ENCODE results near the gene B3GALT2.

Gene B3GALT2

GRCh38 chr1:193181985-193182384 is 4.4 kb downstream of the B3GALT2 start:
- no peak for DNase-seq

DNA sequence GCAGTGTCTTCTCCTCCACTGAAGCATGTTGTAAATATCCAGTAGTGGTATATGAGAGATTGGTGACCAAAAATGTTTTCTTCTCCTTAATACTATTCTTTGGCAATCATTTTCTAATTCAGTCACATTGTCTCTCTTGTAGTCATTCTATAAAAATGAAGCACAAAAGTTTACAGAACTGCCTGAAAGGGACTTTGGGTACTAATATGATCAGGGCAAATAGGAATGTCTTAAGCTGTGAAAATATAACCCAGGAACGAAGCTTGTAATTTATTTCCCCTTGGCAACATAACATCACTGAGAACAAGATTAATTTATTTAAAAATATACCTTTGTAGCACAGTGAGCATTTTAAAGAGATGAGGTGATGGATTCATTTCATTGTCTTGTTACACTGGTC is 4.9 kb downstream of the B3GALT2 start:
- DNase-seq: no peak

GRCh38 chr1:193179094-193179493 is 7.3 kb downstream of the B3GALT2 start:
- peak; percentile 23 for DNase-seq

DNA sequence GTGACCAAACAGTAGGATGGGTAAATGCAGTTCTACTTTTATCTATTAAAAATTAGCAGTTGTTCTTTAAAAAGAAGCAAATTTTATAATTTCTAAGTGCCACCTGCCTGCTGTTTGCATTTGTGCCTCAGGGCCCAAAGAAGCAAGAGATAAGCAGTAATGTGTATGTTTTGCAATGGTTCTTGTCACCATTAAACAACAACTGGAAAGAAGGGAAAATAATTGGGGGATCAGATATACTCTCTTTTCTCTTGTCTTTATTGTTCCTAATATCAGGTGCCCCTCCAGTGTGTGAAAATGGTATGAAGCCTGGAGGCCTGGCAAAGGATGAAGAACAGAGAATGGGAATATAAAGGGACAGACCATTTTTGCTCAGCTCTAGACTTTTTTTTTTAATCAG is 9.6 kb downstream of the B3GALT2 start:
- DNase-seq: no peak

DNA sequence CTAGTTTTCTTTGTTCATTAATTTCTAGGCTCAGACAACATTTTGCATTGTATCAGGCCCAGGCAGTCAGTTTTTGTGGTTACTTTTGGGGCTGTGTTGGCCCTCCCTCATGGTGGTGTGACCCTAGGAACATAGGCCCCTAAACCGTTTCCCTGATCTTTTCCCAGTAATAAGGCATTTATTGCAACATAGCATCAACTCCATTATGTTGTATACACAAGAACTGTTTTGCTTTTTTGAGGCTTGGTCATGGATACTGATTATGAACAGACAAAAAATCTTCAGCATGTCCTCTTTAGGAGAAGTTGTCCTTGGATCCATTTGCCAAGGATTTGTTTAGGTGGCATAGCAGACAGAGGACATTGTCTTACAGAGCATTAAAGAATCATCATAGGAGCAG is 10.3 kb downstream of the B3GALT2 start:
- DNase-seq: no peak

GRCh38 chr1:193157360-193157759 is 29.1 kb downstream of the B3GALT2 start:
- DNase-seq: no peak

DNA sequence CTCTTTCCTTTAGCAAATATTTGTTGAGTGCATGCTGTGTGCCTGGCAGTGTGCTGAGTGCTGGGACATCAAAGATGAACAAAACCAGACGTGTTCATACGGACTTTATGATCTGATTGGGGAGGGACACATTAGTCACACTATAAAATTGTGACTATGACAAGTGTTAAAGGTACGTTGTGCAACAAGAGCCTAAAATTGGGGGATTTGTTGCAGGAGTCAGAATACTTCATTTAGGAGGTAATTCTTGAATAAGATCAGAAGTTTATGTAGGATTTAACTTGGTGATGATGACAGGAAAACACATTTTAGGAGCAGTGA is 29.6 kb downstream of the B3GALT2 start:
- DNase-seq: no peak

- no peak for DNase-seq
Measured at GRCh38 chr1:193156117-193156821, 30.1 kb downstream of the B3GALT2 start.

DNA sequence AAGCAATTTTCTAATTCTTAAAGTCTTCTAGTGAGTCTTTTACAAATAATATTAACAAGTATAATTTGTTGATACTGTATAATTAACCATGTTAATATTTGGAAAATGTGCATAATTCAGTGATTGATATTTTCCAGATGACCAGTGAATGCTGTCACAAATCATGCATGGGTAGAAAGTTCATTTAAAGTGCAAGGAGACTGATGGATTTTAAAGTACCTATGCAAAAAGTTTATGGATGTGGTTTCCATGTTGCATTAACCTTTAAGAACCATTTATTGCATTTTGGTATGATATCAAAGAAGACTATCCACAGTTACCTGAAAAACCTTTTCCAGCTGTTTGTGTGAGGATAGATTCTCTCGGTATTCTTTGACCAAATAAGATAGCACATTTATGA is 41.4 kb downstream of the B3GALT2 start:
- DNase-seq: no peak

GRCh38 chr1:193144361-193144938 is 42.0 kb downstream of the B3GALT2 start:
- no peak for DNase-seq

DNA sequence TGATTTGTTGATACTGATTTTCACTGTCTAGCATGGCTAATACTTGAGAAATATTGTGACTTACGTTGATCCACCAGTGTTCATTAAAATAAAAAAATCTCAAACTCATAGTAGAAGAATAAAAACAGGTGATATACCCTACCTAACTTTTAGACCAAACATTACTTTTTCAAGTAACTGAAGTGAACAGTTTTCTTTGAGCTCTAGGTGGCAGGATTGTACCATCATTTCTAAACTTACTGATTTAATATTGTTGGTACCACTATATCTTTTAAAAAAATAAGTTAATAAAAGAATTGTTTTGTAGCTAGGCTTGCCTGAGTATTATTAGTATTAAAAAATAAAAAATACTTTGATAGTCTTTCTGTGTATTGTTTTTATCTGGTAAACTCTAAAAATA is 43.1 kb downstream of the B3GALT2 start:
- DNase-seq: no peak

DNA sequence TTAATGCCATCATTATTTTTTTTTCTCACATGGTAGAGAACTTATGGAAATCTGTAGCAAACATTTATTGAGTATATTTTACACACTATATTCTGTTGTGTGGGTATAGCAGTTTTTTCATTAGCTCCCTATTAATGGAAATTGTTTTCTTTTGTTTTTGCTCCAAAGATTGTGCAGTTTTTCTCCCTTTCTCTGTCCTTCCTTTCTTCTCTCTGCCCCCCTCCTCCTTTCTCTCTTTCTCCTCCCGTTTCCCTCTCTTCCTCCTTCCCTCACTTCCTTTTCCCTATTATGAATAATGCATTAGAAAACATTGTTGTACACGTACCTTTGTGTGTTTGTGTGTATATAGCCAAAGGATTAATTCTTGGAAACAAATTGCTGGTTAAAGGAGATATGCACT is 44.0 kb downstream of the B3GALT2 start:
- DNase-seq: no peak

DNA sequence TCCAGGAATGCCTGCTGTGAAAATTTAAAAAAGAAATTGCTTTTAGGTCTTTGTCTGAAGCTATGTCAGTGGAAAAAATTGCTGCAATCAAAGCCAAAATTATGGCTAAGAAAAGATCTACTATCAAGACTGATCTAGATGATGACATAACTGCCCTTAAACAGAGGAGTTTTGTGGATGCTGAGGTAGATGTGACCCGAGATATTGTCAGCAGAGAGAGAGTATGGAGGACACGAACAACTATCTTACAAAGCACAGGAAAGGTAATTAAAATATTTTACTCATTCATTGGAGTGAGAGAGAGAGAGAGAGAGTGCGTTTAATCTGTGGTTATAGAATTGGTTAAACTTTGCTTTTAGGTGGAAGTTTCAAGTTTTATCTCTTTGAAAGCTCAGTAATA is 44.6 kb downstream of the B3GALT2 start:
- no peak for DNase-seq

GRCh38 chr1:193140254-193140653 is 46.2 kb downstream of the B3GALT2 start:
- DNase-seq: no peak

DNA sequence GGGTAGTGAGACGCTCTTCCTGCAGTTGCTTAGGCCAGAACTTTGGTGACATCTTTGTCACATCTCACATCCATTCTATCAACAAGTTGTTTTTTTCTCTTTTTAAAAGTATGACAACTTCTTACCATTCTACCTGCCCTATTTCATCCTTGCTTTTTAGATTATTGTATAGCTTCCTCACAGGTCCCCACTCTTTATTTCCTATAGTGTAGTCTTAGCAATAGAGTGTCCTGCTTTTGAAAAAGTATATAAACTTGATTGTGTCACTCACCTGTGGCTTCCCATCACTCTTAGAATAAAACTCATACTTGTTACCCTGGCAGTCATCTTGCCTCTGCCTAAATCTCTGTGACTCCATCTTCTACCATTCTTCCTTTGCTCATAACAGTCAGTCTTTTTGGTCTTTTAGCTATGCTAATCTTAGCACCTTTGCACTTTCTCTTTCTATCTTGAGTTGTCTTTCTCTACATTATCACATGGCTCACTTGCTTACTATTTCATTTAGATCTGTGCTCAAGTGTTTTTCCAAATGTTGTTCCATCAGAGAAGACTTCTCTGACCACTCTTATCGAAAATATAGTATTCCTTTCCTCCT is 55.0 kb downstream of the B3GALT2 start:
- no peak for DNase-seq
